ENCODE data around the gene TTYH1.
A peak's percentile ranks its signal among the peaks of the same experiment; 100 is the strongest.

Gene TTYH1

DNA sequence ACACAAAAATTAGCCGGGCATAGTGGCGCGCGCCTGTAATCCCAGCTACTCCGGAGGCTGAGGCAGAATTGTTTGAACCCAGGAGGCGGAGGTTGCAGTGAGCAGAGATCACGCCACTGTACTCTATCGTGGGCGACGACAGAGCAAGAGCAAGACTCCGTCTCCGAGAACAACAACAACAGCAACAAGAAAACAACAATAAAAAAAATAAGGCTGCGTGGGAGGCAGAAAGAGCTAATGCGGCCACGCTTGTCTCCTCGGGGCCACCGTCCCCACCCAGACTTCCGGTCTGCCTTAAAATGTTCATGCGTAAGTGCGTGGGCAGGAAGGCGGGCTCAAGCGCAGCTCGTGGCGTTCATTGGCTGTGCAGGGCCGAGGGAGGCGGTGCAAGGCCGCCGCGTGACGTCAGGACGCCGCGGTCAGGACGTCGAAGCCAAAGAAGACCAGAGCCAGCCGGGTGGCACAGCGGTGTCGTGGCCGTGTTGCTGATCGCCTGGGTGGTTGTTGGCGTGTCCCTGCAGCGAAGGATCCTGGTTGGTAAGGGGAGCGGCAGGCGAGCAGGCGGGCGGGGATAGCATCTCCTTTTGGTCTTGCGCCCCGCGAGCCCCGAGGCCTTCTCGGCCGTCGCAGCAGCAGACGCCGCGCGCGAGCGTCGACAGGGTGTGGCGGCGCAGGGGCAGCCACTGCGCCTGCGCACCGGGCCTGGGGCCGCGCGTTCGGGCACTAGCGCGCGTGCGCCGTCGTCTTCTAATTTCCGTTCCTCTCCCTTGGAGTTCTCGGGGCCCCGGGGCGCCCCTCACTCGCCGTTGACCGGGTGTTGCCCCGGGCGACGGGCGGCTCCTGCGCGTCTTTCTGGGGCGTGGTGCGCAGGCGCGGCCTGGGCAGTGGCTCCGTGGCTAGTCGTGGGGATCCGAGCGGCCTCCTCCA, 33.8 kb downstream of the TTYH1 start, which contains the start of gene LENG8:
LENG8 (plus strand) TSS at position 426 of the 927 bp plus-strand sequence. CDS start 2,146 bp downstream, outside the sequence.
- Histone ChIP-seq H3K27ac (peak within 1 kb of the TSS; percentile 94), H3K9ac (peak within 1 kb of the TSS; percentile 82), H3K36me3 (ENCODE audit: control insufficient read depth, insufficient read depth, low read length) (no peaks in the 10 kb centered on the region), H3K4me1 (peaks cover 13% of the 10 kb centered on the region), H3K4me2 (ENCODE audit: low read length) (peak within 1 kb of the TSS; percentile 89), H3K9me3 (ENCODE audit: control insufficient read depth, low read length) (no peaks in the 10 kb centered on the region), H3K27me3 (ENCODE audit: control insufficient read depth, insufficient read depth, low read length) (no peaks in the 10 kb centered on the region), H2AFZ (peak within 1 kb of the TSS; percentile 92), H3K4me3 (ENCODE audit: low read depth, low read length) (peak within 1 kb of the TSS; percentile 99), H3K79me2 (peaks cover 43% of the 10 kb centered on the region)
- TF ChIP-seq, protein P1, sequence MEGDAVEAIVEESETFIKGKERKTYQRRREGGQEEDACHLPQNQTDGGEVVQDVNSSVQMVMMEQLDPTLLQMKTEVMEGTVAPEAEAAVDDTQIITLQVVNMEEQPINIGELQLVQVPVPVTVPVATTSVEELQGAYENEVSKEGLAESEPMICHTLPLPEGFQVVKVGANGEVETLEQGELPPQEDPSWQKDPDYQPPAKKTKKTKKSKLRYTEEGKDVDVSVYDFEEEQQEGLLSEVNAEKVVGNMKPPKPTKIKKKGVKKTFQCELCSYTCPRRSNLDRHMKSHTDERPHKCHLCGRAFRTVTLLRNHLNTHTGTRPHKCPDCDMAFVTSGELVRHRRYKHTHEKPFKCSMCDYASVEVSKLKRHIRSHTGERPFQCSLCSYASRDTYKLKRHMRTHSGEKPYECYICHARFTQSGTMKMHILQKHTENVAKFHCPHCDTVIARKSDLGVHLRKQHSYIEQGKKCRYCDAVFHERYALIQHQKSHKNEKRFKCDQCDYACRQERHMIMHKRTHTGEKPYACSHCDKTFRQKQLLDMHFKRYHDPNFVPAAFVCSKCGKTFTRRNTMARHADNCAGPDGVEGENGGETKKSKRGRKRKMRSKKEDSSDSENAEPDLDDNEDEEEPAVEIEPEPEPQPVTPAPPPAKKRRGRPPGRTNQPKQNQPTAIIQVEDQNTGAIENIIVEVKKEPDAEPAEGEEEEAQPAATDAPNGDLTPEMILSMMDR (IDR thresholded peaks at IDR 0.05): no peak

DNA sequence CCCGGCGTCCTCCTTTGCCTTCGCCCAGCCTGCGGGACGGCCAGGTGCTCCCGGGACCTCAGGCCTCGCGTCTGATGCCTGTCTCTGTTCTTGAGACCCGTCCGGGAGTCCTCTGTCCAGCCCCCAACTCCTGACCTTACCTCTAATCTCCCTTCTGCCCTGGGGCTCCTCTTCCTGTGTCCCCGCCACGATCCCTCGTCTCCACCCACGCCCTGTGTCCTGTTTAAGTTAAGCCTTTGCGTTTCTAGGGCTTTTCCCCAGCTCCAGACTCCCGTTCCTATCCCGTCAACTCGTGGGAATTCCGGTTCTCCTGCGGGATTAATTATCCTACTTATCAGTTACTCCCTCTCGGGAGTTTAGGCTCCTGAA, 34.4 kb downstream of the TTYH1 start:
- H2AFZ ChIP-seq: peak overlapping the region; percentile 92
- peak overlapping the region; percentile 99 for H3K4me3 ChIP-seq (ENCODE audit: low read depth, low read length)
- peaks cover 13% of the 10 kb centered on the region for H3K4me1 ChIP-seq
- TF ChIP-seq, protein P1 (IDR thresholded peaks at IDR 0.05): no peak
- no peaks in the 10 kb centered on the region for H3K27me3 ChIP-seq (ENCODE audit: control insufficient read depth, insufficient read depth, low read length)
- peak overlapping the region; percentile 94 for H3K27ac ChIP-seq
- no peaks in the 10 kb centered on the region for H3K9me3 ChIP-seq (ENCODE audit: control insufficient read depth, low read length)
- peak overlapping the region; percentile 57 for H3K9ac ChIP-seq
- H3K36me3 ChIP-seq (ENCODE audit: control insufficient read depth, insufficient read depth, low read length): no peaks in the 10 kb centered on the region
- H3K79me2 ChIP-seq: peaks cover 49% of the 10 kb centered on the region
- peak overlapping the region; percentile 89 for H3K4me2 ChIP-seq (ENCODE audit: low read length)

DNA sequence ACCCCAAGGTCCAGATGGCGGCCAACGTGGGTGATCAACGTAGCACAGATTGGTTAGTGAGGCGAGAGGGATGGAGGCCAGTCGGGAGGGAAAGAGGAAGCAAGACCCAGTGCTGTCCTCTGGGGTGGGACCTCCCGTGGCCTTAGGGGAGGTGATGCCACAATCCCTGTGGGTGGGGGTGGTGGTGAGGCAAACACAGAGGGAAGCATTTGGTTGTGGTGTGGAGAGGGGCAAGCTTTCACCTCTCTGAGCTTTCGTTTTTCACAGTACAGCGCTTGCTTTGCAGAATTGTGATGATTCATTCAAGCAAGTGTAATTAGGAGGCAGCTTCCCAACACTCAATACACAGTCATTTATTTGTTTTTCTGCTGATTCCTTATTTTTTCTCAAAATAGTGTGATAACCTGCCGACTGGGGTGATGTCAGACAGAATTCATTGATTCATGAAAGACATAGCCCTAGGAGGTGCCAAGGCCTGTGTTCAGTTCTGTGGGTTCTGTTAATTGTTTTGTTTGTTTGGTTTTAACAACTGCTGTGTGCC, 36.1 kb downstream of the TTYH1 start:
- no peak overlapping the region for H2AFZ ChIP-seq
- no peak overlapping the region for H3K27ac ChIP-seq
- TF ChIP-seq, protein P1 (IDR thresholded peaks at IDR 0.05): no peak
- no peak overlapping the region for H3K9ac ChIP-seq
- no peak overlapping the region for H3K4me2 ChIP-seq (ENCODE audit: low read length)
- H3K4me3 ChIP-seq (ENCODE audit: low read depth, low read length): no peak overlapping the region
- no peaks in the 10 kb centered on the region for H3K27me3 ChIP-seq (ENCODE audit: control insufficient read depth, insufficient read depth, low read length)
- peaks cover 57% of the 10 kb centered on the region for H3K79me2 ChIP-seq
- no peaks in the 10 kb centered on the region for H3K9me3 ChIP-seq (ENCODE audit: control insufficient read depth, low read length)
- H3K36me3 ChIP-seq (ENCODE audit: control insufficient read depth, insufficient read depth, low read length): no peaks in the 10 kb centered on the region
- peaks cover 13% of the 10 kb centered on the region for H3K4me1 ChIP-seq

DNA sequence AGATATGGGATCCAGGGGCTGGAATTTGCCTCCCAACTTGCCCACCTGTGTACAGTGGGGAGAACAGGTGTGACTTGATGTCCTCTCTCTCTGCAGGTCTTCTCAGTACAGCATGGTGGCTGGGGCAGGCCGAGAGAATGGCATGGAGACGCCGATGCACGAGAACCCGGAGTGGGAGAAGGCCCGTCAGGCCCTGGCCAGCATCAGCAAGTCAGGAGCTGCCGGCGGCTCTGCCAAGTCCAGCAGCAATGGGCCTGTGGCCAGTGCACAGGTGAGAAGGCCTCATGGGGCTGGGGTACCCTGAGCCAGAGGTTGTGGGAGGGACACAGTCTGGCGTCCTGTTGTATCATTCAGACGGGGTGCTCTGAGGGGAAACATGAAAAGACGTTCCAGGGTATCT, 36.7 kb downstream of the TTYH1 start:
- H2AFZ ChIP-seq: no peak overlapping the region
- H3K27me3 ChIP-seq (ENCODE audit: control insufficient read depth, insufficient read depth, low read length): no peaks in the 10 kb centered on the region
- H3K27ac ChIP-seq: no peak overlapping the region
- TF ChIP-seq, protein P1 (IDR thresholded peaks at IDR 0.05): no peak
- H3K79me2 ChIP-seq: peaks cover 57% of the 10 kb centered on the region
- no peak overlapping the region for H3K9ac ChIP-seq
- H3K4me3 ChIP-seq (ENCODE audit: low read depth, low read length): no peak overlapping the region
- no peak overlapping the region for H3K4me2 ChIP-seq (ENCODE audit: low read length)
- peaks cover 13% of the 10 kb centered on the region for H3K4me1 ChIP-seq
- H3K36me3 ChIP-seq (ENCODE audit: control insufficient read depth, insufficient read depth, low read length): no peaks in the 10 kb centered on the region
- H3K9me3 ChIP-seq (ENCODE audit: control insufficient read depth, low read length): no peaks in the 10 kb centered on the region
